Fibroblast of lung (primary cell): Measurements from ENCODE around the gene EPYC. TPM values are rescaled to one million over a fixed set of nuclear protein-coding genes. Genes with fewer than 3 reads are reported as not detected.

Experiments used
- DNase-seq, 2 donors: peaks; one replicate each; pipeline versions ENCODE4 v3.0.0 to v3.0.0-alpha.2; 2010; ENCODE audit warnings: low read depth in 2 of 2
- H2AFZ ChIP-seq: 2 replicates; pipeline ENCODE4 v1.5.1; 2012; ENCODE audit warnings: low read length, control low read depth, inconsistent platforms
- H3K27ac ChIP-seq: 2 replicates; pipeline ENCODE4 v1.5.1; 2011; ENCODE audit warnings: low read length, control low read depth; ENCODE audit not compliant: insufficient read depth
- H3K27me3 ChIP-seq: 2 replicates; pipeline ENCODE4 v1.5.1; 2011; ENCODE audit warnings: mild to moderate bottlenecking, low read length; ENCODE audit not compliant: control insufficient read depth, insufficient read depth
- H3K36me3 ChIP-seq: 2 replicates; pipeline ENCODE4 v1.5.1; 2011; ENCODE audit warnings: low read length; ENCODE audit not compliant: control insufficient read depth, insufficient read depth
- H3K4me1 ChIP-seq: 2 replicates; pipeline ENCODE4 v1.5.1; 2011; ENCODE audit warnings: low read length; ENCODE audit not compliant: control insufficient read depth, insufficient read depth; ENCODE audit errors: extremely low read depth
- H3K4me2 ChIP-seq: 2 replicates; pipeline ENCODE4 v1.5.1; 2011; ENCODE audit warnings: low read length, control low read depth; ENCODE audit not compliant: insufficient read depth; ENCODE audit errors: extremely low read depth
- H3K4me3 ChIP-seq, 4 experiments: fragments of 200-600 bp in 1 of 4; sonication (generic) in 1 of 4; replicated peaks in 1 of 4; 2 replicates each; pipeline ENCODE4 v1.5.1; 2011 to 2016; ENCODE audit warnings: low read length in 4 of 4, low read depth in 3 of 4, mild to moderate bottlenecking in 3 of 4, control low read depth in 2 of 4, inconsistent platforms in 1 of 4, mixed read lengths in 1 of 4; ENCODE audit not compliant: insufficient read depth in 1 of 4; ENCODE audit errors: control extremely low read depth in 1 of 4
- H3K79me2 ChIP-seq: 2 replicates; pipeline ENCODE4 v1.5.1; 2012; ENCODE audit warnings: mild to moderate bottlenecking, low read length, inconsistent platforms; ENCODE audit not compliant: control insufficient read depth, insufficient read depth
- H3K9ac ChIP-seq: 2 replicates; pipeline ENCODE4 v1.5.1; 2011; ENCODE audit warnings: mild to moderate bottlenecking, low read length, control low read depth; ENCODE audit not compliant: insufficient read depth
- H3K9me3 ChIP-seq: 2 replicates; pipeline ENCODE4 v1.5.1; 2012; ENCODE audit warnings: low read depth, low read length; ENCODE audit not compliant: control insufficient read depth, insufficient read depth
- H4K20me1 ChIP-seq: 2 replicates; pipeline ENCODE4 v1.5.1; 2011; ENCODE audit warnings: low read length; ENCODE audit not compliant: control insufficient read depth, insufficient read depth; ENCODE audit errors: extremely low read depth
- EZH2 ChIP-seq: IDR thresholded peaks from 2 replicates; pipeline ENCODE4 v1.5.1; 2012; ENCODE audit warnings: low read length, control low read depth, mild to moderate bottlenecking; ENCODE audit errors: missing control alignments
- polyA plus RNA-seq, 2 donors: library from polyadenylated mRNA; depleted of rRNA in 1 of 2; stranded (reverse) in 1 of 2; unstranded in 1 of 2; fragments of >200 nt; gene quantifications; 2 replicates each; pipeline ENCODE4 v1.2.1, GENCODE V29; 2011 to 2012; ENCODE audit warnings: missing spikeins in 1 of 2
- total RNA-seq: library from RNA; depleted of rRNA; stranded (reverse); fragments of >200 nt; gene quantifications from 2 replicates; pipeline ENCODE4 v1.2.1, GENCODE V29; 2014
- TF ChIP-seq, protein P1 (sequence below), 2 donors: IDR thresholded peaks in 1 of 2; conservative IDR thresholded peaks in 1 of 2; 1 replicate in 1 of 2; 2 replicates in 1 of 2; pipeline ENCODE4 v1.5.1; 2011 to 2012; ENCODE audit warnings: low read length in 2 of 2, control low read depth in 1 of 2, inconsistent platforms in 1 of 2, low read depth in 1 of 2, mild to moderate bottlenecking in 1 of 2

The EPYC gene
- total and polyA plus RNA-seq, 2 donors (not counting 1 experiment from before 2014, with no cell fraction given): 0.05 TPM; not detected in 1

DNA sequence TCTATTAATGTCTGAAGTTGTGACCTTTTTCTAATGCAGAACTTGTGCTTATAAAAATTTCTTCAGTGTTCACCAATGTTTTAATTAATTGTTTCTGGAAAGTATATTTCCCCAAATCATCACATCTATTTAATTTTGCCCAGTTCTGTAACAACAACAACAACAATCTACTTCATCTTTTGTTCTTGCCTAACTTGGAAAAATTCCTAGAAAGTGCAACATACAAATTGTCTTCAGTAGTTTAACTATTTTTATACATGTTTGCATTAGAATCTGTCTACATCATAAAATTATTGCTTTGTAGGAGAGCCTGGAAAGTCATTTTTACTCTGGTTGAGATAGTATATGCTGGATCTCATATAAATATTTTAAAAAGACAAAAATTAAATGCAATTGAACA, 88.3 kb downstream of the EPYC start:
- H3K4me2 ChIP-seq: no peak overlapping the region
- H3K4me1 ChIP-seq: peaks cover 1% of the 10 kb centered on the region
- H3K79me2 ChIP-seq: no peaks in the 10 kb centered on the region
- DNase-seq: no peak
- no peak overlapping the region for H3K9ac ChIP-seq
- TF ChIP-seq EZH2: no peak
- TF ChIP-seq, protein P1, sequence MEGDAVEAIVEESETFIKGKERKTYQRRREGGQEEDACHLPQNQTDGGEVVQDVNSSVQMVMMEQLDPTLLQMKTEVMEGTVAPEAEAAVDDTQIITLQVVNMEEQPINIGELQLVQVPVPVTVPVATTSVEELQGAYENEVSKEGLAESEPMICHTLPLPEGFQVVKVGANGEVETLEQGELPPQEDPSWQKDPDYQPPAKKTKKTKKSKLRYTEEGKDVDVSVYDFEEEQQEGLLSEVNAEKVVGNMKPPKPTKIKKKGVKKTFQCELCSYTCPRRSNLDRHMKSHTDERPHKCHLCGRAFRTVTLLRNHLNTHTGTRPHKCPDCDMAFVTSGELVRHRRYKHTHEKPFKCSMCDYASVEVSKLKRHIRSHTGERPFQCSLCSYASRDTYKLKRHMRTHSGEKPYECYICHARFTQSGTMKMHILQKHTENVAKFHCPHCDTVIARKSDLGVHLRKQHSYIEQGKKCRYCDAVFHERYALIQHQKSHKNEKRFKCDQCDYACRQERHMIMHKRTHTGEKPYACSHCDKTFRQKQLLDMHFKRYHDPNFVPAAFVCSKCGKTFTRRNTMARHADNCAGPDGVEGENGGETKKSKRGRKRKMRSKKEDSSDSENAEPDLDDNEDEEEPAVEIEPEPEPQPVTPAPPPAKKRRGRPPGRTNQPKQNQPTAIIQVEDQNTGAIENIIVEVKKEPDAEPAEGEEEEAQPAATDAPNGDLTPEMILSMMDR (conservative IDR thresholded peaks at IDR 0.05 in 1 of 2, IDR thresholded peaks at IDR 0.05 in 1 of 2; ENCODE audit: low read depth in 1 of 2, low read length in 2 of 2): no peak
- no peak overlapping the region for H2AFZ ChIP-seq
- H3K9me3 ChIP-seq: no peaks in the 10 kb centered on the region
- no peak overlapping the region for H3K27ac ChIP-seq
- H3K36me3 ChIP-seq: no peaks in the 10 kb centered on the region
- H3K27me3 ChIP-seq: no peaks in the 10 kb centered on the region
- H3K4me3 ChIP-seq: no peak overlapping the region
- no peaks in the 10 kb centered on the region for H4K20me1 ChIP-seq

DNA sequence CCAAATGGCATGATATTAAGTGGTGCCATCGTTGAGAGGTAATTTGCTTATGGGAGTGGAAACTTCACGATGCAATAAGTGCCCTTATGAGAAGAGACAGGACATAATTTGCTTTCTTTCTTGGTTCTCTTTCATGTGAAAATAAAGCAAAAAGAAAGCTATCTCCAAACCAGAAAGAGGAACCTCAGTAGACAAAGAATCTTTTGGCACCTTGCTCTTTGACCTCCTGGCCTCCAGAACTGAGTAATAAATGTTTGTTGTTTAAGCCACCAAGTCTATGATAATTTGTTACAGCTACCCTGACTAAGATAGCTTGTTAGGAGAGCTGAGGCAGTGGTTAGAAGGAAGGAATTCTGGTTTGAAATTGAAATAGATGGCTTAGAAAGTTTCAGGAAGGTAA, 89.4 kb downstream of the EPYC start:
- no peaks in the 10 kb centered on the region for H3K27me3 ChIP-seq
- no peaks in the 10 kb centered on the region for H4K20me1 ChIP-seq
- H3K79me2 ChIP-seq: no peaks in the 10 kb centered on the region
- no peak overlapping the region for H3K4me2 ChIP-seq
- no peak overlapping the region for H2AFZ ChIP-seq
- H3K9me3 ChIP-seq: no peaks in the 10 kb centered on the region
- H3K4me3 ChIP-seq: no peak overlapping the region
- no peak for DNase-seq
- H3K36me3 ChIP-seq: no peaks in the 10 kb centered on the region
- H3K9ac ChIP-seq: no peak overlapping the region
- TF ChIP-seq, protein P1 (conservative IDR thresholded peaks at IDR 0.05 in 1 of 2, IDR thresholded peaks at IDR 0.05 in 1 of 2; ENCODE audit: low read depth in 1 of 2, low read length in 2 of 2): no peak
- TF ChIP-seq EZH2: no peak
- H3K4me1 ChIP-seq: no peaks in the 10 kb centered on the region
- no peak overlapping the region for H3K27ac ChIP-seq

Other genes starting within 250 kb of the EPYC start
- gene CCER1, start 49.8 kb downstream of the EPYC start, total RNA-seq: not detected in 2 replicates
- gene CCER1, start 49.8 kb downstream of the EPYC start, polyA plus RNA-seq: not detected in 2 replicates
- not detected in 2 replicates for gene KERA, start 53.1 kb upstream of the EPYC start, total RNA-seq
- not detected in 2 replicates for gene KERA, start 53.1 kb upstream of the EPYC start, polyA plus RNA-seq
- gene LUM, start 106.5 kb upstream of the EPYC start, total RNA-seq: 217 and 240 TPM in 2 replicates
- gene LUM, start 106.5 kb upstream of the EPYC start, polyA plus RNA-seq: 146 and 577 TPM in 2 replicates
- gene DCN, start 177.8 kb upstream of the EPYC start, total RNA-seq: 586 and 902 TPM in 2 replicates
- 2,179 and 4,941 TPM in 2 replicates for gene DCN, start 177.8 kb upstream of the EPYC start, polyA plus RNA-seq